ENCODE data around the gene FLRT1.
A peak's percentile ranks its signal among the peaks of the same experiment; 100 is the strongest.

The FLRT1 gene

GRCh38 chr11:64035576-64035975 is at the start of gene FLRT1:
Gene FLRT1, plus strand, starts transcription at chr11:64035931. Its CDS starts 80,337 bp downstream, at chr11:64116268.
- no peak for DNase-seq (ENCODE audit: low read depth)

- DNase-seq (ENCODE audit: low read depth) = peak; percentile 52
Observed at GRCh38 chr11:63986156-63986931, 49.4 kb upstream of the FLRT1 start, which contains the start of gene OTUB1. Gene OTUB1, plus strand, starts transcription at chr11:63986438. Its CDS starts 19 bp downstream, at chr11:63986457.

- DNase-seq (ENCODE audit: low read depth) = no peak
Observed at GRCh38 chr11:63986932-63987513, 48.7 kb upstream of the FLRT1 start.

GRCh38 chr11:63991558-63991957 is 44.2 kb upstream of the FLRT1 start:
- DNase-seq (ENCODE audit: low read depth) = no peak

- DNase-seq (ENCODE audit: low read depth) = no peak
Observed at GRCh38 chr11:63993100-63993499, 42.6 kb upstream of the FLRT1 start.

GRCh38 chr11:63993993-63994392 is 41.7 kb upstream of the FLRT1 start:
- no peak for DNase-seq (ENCODE audit: low read depth)

- DNase-seq (ENCODE audit: low read depth) = no peak
Observed at GRCh38 chr11:63996512-63996911, 39.2 kb upstream of the FLRT1 start.

GRCh38 chr11:63997104-63997700 is 38.5 kb upstream of the FLRT1 start:
- no peak for DNase-seq (ENCODE audit: low read depth)

GRCh38 chr11:63997801-63998337 is 37.9 kb upstream of the FLRT1 start:
- no peak for DNase-seq (ENCODE audit: low read depth)

GRCh38 chr11:63998558-63999348 is 37.0 kb upstream of the FLRT1 start:
- DNase-seq (ENCODE audit: low read depth) = no peak

- DNase-seq (ENCODE audit: low read depth) = peak; percentile 30
Observed at GRCh38 chr11:63999349-64000025, 36.2 kb upstream of the FLRT1 start.

- no peak for DNase-seq (ENCODE audit: low read depth)
Observed at GRCh38 chr11:64000026-64000739, 35.5 kb upstream of the FLRT1 start.

GRCh38 chr11:64000740-64001483 is 34.8 kb upstream of the FLRT1 start:
- no peak for DNase-seq (ENCODE audit: low read depth)

GRCh38 chr11:64001484-64002420 is 34.0 kb upstream of the FLRT1 start:
- no peak for DNase-seq (ENCODE audit: low read depth)

GRCh38 chr11:64003807-64004589 is 31.7 kb upstream of the FLRT1 start:
- DNase-seq (ENCODE audit: low read depth) = no peak

- no peak for DNase-seq (ENCODE audit: low read depth)
Observed at GRCh38 chr11:64004590-64004984, 31.1 kb upstream of the FLRT1 start.

- DNase-seq (ENCODE audit: low read depth) = no peak
Observed at GRCh38 chr11:64005691-64006090, 30.0 kb upstream of the FLRT1 start.

- no peak for DNase-seq (ENCODE audit: low read depth)
Observed at GRCh38 chr11:64006398-64006797, 29.3 kb upstream of the FLRT1 start.

All from non-pigmented ciliary epithelial cell (primary cell).